Large intestine (tissue), 3 donors: ENCODE measurements around the gene FANCI. TPM values are rescaled to one million over a fixed set of nuclear protein-coding genes. Genes with fewer than 3 reads are reported as not detected.

Experiments
- DNase-seq, 2 donors: peaks; one replicate each; pipeline versions ENCODE4 v3.0.0 to v3.0.0-alpha.2; 2013
- H3K27ac ChIP-seq: one replicate; pipeline ENCODE4 v1.5.1; 2013; ENCODE audit warnings: low read length
- H3K27me3 ChIP-seq: 2 replicates; pipeline ENCODE4 v1.6.1; 2013; ENCODE audit warnings: low read length; ENCODE audit not compliant: control insufficient read depth, insufficient read depth
- H3K36me3 ChIP-seq: 2 replicates; pipeline ENCODE4 v1.6.1; 2013; ENCODE audit warnings: low read length; ENCODE audit not compliant: control insufficient read depth, insufficient read depth
- H3K4me1 ChIP-seq: one replicate; pipeline ENCODE4 v1.6.1; 2013; ENCODE audit warnings: low read length; ENCODE audit not compliant: control insufficient read depth, insufficient read depth
- H3K4me3 ChIP-seq: one replicate; pipeline ENCODE4 v1.5.1; 2013; ENCODE audit warnings: low read length
- H3K9me3 ChIP-seq: one replicate; pipeline ENCODE4 v1.6.1; 2013; ENCODE audit warnings: mild to moderate bottlenecking, low read depth, low read length, moderate library complexity; ENCODE audit not compliant: control insufficient read depth
- WGBS: methylation state at CpG from one replicate; pipeline ENCODE4 v1.1.5; 2013; ENCODE audit warnings: low lambda C conversion rate; ENCODE audit not compliant: insufficient coverage; 5-methylcytosine and 5-hydroxymethylcytosine counted together
- polyA plus RNA-seq: library from polyadenylated mRNA; unstranded; fragments of 120-200 nt; gene quantifications from one replicate; pipeline ENCODE4 v1.2.1, GENCODE V29; 2013

Gene FANCI
- polyA plus RNA-seq, 1 donor, result 20.3 TPM

DNA sequence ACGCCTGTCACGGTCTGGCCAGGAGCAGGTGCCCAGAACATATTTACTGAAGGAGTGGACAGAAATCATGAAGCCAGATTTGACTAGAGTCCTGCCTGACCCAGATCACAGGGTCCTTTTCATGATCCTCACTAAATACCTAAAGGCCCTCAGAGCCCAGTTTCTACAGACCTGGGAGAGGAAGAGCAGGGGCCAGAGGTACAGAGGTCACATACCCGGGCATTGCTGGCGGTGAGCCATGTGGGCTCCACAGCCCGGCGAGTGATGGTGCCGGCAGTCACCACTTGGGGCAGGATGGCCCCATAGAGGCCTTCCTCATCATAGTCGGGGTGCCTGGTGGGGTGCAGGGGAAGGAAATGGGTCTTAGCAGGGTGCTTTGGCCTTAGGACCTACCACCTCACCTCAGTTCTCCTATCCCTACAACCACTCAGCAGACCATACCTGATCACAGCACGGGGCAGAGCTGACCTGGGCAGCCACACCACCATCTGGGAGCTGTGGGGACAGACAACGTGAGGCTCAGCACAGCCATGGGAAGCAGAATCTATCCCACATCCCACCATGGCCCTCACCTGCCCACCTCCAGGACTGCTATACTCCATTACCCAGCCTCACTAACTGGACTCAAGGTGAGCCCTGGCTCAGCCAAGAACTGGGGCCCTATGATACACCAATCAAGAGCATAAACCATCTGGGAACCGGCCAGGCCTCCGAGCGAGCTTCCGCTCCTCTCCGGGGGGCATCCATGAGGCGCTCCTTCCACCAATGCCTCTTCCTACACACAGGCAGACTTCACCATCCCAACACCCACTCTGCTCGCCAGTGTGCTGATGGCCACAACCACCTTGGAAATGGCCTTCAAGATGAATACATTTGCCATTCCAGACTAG lies 78.0 kb downstream of the FANCI start:
- no peaks in the 10 kb centered on the region for H3K27me3 ChIP-seq
- H3K27ac ChIP-seq, result no peak overlapping the region
- no peaks in the 10 kb centered on the region for H3K9me3 ChIP-seq
- WGBS, result no CpG with 5 or more reads among the region's 17 CpGs
- H3K4me3 ChIP-seq, result no peak overlapping the region
- H3K4me1 ChIP-seq, result no peaks in the 10 kb centered on the region
- peaks cover 97% of the 10 kb centered on the region for H3K36me3 ChIP-seq
- peak in 1 of 2 donors; percentile 25 for DNase-seq

GRCh38 chr15:89322822-89323221 lies 79.0 kb downstream of the FANCI start:
- peaks cover 97% of the 10 kb centered on the region for H3K36me3 ChIP-seq
- H3K27me3 ChIP-seq, result no peaks in the 10 kb centered on the region
- WGBS, result no CpG with 5 or more reads among the region's 15 CpGs
- H3K4me1 ChIP-seq, result no peaks in the 10 kb centered on the region
- no peaks in the 10 kb centered on the region for H3K9me3 ChIP-seq
- no peak for DNase-seq
- no peak overlapping the region for H3K4me3 ChIP-seq
- H3K27ac ChIP-seq, result no peak overlapping the region

- H3K9me3 ChIP-seq, result no peaks in the 10 kb centered on the region
- no CpG with 5 or more reads among the region's 6 CpGs for WGBS
- no peak for DNase-seq
- H3K36me3 ChIP-seq, result peaks cover 99% of the 10 kb centered on the region
- no peak overlapping the region for H3K4me3 ChIP-seq
- H3K27me3 ChIP-seq, result no peaks in the 10 kb centered on the region
- H3K4me1 ChIP-seq, result no peaks in the 10 kb centered on the region
- H3K27ac ChIP-seq, result no peak overlapping the region
Measured at GRCh38 chr15:89323825-89324224, 80.0 kb downstream of the FANCI start.

GRCh38 chr15:89325039-89325803 lies 81.4 kb downstream of the FANCI start:
- no CpG with 5 or more reads among the region's 11 CpGs for WGBS
- H3K36me3 ChIP-seq, result peaks cover 98% of the 10 kb centered on the region

DNA sequence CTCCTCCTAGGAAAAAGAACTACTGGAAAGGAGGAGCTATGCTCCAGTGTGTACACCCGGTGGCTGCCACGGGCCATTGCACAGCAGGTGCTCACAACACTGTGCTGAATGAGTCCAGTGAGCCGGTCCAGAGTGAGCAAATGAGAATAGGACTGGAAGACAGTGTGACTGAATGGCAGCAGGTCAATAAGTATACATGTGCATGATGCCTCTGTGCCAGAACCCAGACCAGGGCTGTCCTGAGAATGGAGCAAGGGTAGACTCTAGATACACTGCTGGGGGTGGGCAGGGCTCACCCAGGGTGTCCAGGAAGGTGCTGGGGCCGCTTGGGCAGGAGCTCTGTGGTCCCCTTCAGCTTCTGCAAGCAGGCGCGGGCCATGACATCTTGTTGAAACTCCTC lies 82.5 kb downstream of the FANCI start:
- DNase-seq, result no peak
- Histone ChIP-seq H3K27ac (no peak overlapping the region), H3K4me1 (no peaks in the 10 kb centered on the region), H3K9me3 (no peaks in the 10 kb centered on the region), H3K27me3 (no peaks in the 10 kb centered on the region), H3K36me3 (peaks cover 95% of the 10 kb centered on the region), H3K4me3 (no peak overlapping the region)
- WGBS, result no CpG with 5 or more reads among the region's 6 CpGs

More at GRCh38 chr15:89325039-89325803, 81.4 kb downstream of the FANCI start:
- Histone ChIP-seq H3K9me3 (no peaks in the 10 kb centered on the region), H3K27ac (no peak overlapping the region), H3K4me1 (no peaks in the 10 kb centered on the region), H3K27me3 (no peaks in the 10 kb centered on the region), H3K4me3 (no peak overlapping the region)
- no peak for DNase-seq

DNA sequence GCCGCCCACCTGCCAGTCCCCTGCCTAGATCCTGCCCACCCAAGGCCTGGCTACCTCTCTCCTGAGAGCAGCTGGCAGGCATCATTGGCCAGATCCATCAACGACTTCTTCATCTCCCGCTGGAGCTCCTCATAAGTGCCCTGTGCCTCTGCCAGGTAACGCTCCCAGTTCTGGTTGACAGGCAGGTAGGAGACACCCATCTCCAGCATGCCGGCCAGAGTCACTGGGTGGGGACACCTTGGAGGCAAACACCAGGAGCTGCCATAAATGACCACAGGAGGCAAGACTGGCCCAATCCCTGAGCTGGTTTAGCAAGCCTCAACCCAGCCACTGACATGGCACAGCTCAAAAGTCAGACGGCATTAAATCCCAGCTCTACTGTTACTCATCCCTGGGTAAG lies 83.3 kb downstream of the FANCI start:
- no peak for DNase-seq
- H3K27ac ChIP-seq, result no peak overlapping the region
- WGBS, result no CpG with 5 or more reads among the region's 6 CpGs
- H3K4me3 ChIP-seq, result no peak overlapping the region
- no peaks in the 10 kb centered on the region for H3K9me3 ChIP-seq
- peaks cover 92% of the 10 kb centered on the region for H3K36me3 ChIP-seq
- peaks cover 4% of the 10 kb centered on the region for H3K4me1 ChIP-seq
- H3K27me3 ChIP-seq, result no peaks in the 10 kb centered on the region

GRCh38 chr15:89328398-89329254 lies 84.8 kb downstream of the FANCI start:
- H3K4me1 ChIP-seq, result peaks cover 4% of the 10 kb centered on the region
- H3K9me3 ChIP-seq, result no peaks in the 10 kb centered on the region
- H3K36me3 ChIP-seq, result peaks cover 86% of the 10 kb centered on the region
- no peak overlapping the region for H3K27ac ChIP-seq
- DNase-seq, result no peak
- no peaks in the 10 kb centered on the region for H3K27me3 ChIP-seq
- WGBS, result no CpG with 5 or more reads among the region's 13 CpGs
- no peak overlapping the region for H3K4me3 ChIP-seq

GRCh38 chr15:89329329-89330084 lies 85.7 kb downstream of the FANCI start:
- no peak for DNase-seq
- no peak overlapping the region for H3K4me3 ChIP-seq
- H3K9me3 ChIP-seq, result no peaks in the 10 kb centered on the region
- H3K4me1 ChIP-seq, result peaks cover 4% of the 10 kb centered on the region
- H3K27ac ChIP-seq, result no peak overlapping the region
- WGBS, result no CpG with 5 or more reads among the region's 8 CpGs
- H3K27me3 ChIP-seq, result no peaks in the 10 kb centered on the region
- peaks cover 77% of the 10 kb centered on the region for H3K36me3 ChIP-seq

GRCh38 chr15:89330119-89330518 lies 86.3 kb downstream of the FANCI start:
- peak; percentile 21 to 63 for DNase-seq
- no peaks in the 10 kb centered on the region for H3K9me3 ChIP-seq
- no CpG with 5 or more reads among the region's 6 CpGs for WGBS
- no peak overlapping the region for H3K27ac ChIP-seq
- no peak overlapping the region for H3K4me3 ChIP-seq
- H3K27me3 ChIP-seq, result no peaks in the 10 kb centered on the region
- peaks cover 71% of the 10 kb centered on the region for H3K36me3 ChIP-seq
- peaks cover 5% of the 10 kb centered on the region for H3K4me1 ChIP-seq
